NCI-H2196 (cell line): Measurements from ENCODE around the gene FBXO48.

Experiments
- DNase-seq: peaks from one replicate; lab custom pipeline; 2025; ENCODE audit not compliant: unreplicated experiment; lab: John Stamatoyannopoulos, UW

FBXO48 gene

DNA sequence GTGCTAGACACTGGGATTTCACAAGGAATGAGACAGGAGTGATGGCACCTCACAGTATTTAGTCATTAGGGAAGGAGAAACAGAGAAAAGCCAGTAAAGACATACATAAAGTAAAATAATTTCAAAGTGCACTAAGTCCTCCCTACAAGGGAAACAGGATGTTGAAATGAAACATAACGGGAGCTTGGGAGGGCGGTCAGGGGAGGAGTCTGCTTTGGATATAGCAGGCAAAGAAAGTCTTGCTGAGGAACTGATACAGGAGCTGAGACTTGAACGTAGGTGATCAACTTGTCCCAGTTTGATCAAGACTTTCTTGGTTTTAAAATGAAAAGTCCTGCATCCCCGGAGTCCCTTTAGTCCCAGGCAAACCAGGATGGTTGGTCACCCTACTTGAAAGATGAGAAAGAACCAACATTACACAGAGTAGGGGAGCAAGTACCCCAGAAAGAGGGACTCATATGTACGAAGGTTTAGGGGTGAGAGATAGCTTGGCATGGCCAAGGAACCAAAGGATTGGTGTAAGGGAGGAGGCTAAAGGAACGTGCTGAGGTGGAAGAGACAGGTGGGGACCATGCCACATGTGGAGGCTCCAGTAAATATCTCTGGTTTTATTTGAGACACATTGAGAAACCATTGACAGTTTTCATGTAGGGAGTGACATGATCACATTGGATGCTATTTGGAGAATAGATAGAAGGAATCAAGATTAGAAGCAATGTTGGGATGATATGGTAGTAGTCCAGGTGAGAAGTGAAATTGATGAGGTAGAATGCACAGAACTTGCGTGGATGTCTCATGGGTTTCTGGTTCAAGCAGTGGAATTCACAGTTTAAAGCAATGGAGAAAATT is 28.4 kb downstream of the FBXO48 start:
- no peak for DNase-seq

DNA sequence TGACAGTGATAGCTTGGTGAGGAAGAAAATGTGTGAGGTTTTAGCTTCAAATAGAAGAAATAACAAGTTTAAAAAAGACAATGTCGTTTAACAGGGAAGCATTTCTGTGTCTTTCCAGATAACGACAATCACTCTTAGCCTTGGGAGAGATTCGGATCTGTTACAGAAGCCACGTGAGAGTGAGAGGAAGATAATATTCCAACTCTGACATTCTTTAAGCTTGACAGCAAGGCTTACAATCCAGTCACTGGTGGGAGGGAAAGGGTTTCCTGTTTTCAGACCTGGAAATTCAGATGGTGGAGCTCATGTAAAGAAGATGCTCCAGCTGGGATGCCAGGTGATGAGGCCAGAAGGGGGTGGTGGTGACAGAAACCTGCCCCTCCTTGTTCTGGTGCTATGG is 30.8 kb downstream of the FBXO48 start:
- no peak for DNase-seq

DNA sequence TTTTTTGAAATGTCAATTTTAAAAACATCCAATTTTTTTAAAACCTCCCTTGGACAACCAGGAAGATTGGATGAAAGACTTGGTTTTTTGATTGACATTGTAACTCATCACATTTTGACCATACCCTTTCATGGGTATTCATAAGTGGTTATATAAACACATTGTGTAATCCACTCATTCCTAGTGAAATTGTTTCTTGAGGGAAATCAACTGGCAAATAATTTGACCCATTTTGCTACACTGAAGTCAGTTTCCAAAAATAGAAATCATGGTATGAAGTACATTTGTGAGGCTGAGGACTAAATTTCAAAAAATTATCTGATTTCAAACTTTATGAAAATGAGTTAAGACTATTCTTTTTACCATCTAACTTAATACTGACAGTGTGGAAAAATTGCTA is 31.5 kb downstream of the FBXO48 start:
- no peak for DNase-seq

DNA sequence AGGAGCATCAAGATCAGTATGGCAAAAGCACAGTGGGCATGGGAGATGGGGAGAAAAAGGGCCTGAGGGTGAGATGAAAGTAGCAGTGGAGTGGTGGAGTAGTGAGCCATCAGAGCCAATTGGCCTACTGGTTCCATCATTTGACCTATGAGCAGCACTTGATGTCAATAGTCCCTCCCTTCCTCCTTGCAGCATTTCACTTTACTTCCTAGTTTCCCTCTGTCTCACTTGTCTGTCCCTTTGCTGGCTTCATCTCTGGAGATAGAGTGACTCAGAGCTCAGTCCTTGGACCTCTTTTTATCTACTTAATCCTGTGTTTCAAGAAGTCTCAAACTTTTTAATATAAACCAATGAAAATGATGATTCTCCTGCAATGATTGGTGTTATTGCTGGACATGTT is 32.1 kb downstream of the FBXO48 start:
- DNase-seq = no peak

DNA sequence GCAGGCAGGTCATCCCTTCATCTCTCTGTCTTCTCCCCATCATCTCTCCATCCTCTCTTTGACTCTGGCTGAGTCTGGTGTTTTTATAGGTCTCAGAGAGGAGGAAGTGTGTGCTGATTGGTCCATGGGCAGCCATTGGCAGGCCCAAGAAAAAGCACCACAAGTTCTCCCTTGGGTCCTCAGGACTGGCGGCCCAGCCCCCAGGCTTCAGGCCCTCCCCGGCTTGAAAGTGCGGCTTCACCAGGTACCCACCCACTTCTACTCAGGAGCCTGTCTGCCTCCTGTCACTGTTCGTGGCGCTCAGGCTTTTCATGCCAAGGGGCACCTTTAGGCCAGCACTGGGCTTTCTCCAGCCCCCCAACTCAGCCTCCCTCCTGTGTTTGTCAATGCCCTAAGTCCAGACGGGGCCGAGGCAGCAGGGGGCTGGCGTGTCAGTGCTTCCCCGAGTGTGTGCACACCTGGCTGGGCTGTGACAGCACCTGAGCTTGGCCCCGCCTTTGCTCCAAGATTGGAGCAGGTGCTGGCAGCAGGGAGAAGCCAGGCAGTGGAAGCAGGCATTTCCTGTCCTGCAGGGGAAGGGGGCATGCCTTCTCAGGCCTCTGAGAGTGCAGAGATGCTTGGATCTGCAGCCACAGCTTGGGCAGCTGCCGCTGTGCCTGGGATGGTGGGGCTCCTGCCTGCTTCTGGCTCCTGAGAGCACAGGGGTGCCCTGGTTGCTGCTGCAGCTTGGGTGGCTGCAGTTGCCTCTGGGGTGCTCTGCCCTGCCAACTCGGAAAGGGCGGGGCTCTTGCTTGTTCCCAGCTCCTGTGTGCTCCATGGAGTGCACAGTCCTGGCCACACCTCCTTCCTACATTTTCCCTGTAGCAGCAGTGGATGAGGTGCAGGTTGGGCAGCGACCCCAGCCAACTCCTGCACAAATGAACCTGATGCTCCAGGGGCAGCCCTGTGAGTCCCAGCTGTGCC is 34.1 kb downstream of the FBXO48 start:
- no peak for DNase-seq

DNA sequence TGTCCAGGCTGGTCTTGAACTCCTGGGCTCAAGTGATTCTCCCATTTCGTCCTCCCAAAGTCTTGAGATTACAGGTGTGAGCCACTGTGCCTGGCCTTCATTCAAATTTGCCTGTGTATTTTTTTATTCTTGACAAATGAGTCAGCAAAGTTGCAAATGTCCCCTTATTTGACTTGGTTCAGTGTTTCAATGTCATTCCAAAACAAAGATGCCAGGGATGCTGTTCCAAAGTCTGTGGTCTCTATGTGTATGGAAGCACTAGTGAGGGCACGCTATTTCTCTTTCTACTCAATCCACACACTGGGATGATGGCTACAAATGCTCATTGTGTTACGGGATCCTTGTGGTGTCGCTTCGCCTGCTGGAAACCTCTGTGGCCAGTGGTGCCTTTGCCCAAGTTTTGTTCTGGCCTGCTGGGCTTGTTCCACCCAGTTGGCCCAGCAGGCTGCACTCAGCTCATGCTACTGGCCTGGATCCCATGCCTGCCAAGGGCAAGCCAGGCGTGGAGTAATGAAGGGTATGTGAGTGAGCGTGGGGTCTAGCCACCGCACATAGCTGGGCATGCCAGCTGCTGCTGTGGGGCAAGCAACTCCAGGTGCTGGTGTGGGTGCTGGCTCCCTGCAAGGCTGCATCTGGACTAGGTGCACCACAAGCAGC is 35.6 kb downstream of the FBXO48 start:
- DNase-seq = no peak

DNA sequence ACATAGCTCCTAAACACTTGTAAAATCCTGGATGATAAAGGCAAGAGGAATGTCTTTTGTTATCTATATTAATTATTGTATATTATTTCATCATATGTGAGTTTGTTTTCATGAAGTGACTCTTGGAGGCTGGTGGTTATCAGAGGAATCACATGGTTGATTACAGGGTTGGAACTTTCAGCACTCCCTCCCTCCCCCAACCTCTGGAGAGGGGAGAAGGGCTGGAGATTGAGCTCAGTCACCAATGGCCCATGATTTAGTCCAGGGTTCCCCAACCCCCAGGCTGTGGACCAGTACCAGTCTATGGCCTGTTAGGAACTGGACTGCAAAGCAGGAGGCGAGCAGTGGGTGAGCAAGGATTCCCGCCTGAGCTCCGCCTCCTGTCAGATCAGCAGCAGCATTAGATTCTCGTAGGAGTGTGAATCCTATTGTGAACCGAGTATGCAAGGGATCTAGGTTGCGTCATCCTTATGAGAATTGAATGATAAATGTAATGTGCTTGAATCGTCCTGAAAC is 37.7 kb downstream of the FBXO48 start:
- no peak for DNase-seq

DNA sequence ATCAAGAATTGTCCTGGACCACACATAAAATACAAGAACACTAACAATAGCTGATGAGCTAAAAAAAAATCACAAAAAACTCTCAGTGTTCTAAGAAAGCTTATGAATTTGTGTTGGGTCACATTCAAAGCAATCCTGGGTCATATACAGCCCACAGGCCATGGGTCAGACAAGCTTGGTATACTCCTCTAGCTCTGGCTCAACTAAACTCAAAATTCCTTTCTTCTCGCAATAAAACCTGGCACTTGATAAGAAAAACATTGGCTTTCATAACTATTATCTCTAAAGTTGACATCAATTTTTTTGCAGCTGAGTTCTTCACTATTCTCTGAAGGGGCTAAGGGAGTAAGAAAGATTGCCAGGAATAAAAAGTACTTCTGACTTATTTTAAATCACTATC is 38.3 kb downstream of the FBXO48 start:
- no peak for DNase-seq

DNA sequence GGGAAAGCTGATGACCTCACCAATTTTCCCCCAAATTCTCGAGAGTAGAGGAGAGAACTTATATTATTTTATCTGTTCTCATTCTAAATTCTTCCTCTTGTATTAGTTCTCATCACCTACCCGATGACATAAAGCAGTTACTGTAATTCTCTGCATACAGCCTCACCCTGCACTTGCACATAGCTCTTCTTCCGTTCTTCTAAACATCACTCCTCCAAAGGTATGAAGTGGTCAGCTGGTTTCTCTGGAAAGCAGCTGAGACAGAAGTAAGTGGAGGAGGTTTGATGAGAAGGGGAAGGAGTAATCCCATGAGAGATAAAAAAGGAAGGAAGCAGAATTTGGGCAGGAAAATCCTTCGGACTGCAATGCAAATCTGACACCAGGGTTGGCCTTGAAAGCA is 39.0 kb downstream of the FBXO48 start:
- no peak for DNase-seq

DNA sequence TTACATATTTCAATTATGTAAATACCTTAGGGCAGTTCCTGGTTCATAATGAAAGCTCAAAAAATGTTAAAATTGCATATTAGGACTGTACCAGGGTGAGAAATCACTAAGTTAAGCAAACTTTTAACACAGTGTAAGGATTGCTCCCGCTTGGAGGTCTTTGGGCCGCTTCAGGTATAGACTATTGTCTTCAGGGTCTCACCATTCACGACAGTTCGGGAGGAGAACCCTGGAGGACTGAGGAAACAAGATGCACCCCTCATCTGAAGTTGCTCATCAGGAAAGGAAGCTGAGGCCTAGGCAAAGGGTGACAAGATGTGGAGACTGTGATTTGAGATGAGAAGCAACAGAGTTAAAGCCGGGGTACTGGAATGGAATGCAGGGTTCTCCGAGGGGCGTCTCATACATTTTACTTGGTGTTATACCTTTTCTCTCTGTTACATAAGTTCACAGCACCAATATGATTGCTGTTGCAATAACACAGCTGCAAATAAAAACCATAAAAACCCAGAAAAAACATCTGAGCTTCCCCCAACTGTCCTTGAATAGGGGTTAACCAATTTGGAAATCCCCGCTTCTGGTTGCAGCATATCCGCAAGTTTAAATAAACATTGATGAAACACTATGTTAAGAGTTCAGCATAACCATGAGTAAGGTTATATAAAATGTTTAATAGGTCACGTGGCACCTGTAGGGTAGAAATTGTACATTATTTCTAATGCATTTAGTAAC is 40.1 kb downstream of the FBXO48 start:
- DNase-seq = no peak

DNA sequence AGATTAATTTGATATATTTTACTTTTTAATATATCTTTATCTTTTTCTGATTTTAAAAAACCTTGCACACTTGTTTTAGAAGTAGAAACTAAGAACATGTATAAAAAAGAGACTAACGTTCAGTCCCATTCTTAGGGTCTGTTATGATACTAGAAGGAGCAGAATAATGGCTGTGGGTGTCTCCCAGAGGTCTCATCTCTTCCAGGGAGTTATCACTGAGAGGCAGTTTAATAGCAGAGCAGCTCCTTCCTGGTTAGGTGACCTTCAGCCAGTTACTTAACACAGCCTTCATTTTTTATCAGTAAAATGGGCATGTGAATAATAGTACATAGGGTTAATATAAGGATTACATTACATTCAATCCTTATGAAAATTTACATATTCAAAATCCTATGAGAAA is 40.6 kb downstream of the FBXO48 start:
- DNase-seq = no peak

DNA sequence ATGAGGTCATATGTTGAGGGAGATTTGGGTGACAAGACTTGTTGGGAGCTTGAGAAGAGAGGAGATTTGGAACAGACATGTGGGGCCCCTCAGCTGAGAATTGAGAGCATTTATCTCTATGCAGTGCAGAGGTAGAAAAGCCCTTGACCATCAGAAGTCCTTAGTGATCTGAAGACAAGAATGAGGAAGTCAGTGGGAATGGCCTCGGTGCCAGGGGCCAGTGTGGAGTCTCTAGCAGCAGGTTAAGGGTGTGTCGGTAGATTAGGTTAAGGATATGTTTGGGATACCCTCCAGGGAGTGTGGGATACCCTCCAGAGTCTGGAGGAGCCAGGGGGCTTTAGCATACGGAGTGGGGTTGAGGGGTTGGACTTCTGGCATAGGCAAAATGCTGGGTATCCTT is 41.6 kb downstream of the FBXO48 start:
- DNase-seq = no peak

DNA sequence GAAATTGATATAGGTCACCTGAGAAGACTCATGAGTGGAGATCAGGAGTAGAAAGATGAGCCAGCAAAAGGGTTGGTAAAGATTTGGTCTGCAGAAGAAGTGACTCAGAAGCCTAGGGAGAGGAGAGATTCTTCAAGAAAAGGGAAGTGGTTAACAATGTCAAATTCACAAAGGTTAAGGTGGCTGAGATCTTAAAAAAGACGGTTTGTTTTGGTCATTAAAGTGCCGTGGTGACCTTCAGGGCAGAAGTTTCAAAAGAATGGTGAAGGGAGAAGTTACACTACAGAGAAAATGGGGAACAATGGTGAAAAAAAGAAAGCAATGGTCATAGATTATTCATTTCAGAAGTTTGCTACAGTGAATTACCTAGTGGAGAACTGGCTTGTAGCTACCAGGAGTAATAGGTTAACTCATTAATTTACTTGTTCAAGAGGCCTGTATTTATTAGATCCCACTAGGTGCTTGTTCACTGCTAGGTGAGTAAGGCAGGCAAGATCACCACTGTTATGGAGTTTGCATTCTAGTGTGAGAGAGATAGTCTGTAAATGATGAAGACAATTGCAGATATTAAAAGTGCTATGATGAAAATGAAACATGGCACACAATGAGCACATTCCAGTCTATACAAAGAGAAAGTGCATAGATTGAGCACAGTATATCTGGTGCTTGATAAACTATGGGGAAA is 43.0 kb downstream of the FBXO48 start:
- no peak for DNase-seq

DNA sequence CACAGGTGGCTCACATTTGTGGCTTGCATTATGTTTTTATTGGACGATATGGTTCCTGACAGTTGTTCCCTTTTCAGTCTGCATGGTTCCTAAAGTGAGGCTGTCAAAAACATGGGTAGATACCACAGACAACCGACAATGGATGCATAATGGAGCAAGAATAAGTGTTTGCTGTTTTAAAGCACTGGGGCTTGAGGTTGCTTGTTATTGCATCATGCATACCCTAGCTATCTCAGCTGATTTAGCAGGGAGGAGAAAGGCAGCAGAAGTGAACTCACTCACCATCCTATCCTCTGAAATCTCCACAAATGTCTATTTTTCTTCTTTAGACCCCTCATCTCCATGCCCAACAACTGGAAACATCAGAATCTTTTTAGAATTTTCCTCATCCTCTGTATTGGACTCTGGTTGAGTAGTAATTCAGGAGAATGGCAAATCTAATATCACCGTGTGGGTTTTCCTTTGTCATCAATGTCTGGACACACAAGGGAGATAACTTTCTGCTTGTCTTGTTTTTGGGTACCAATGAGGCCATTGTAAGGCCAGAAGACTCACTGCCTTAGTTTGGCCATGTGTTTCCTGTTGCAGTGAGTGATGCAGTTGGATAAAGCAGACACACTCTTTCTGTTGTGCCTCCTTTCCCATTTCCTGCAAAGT is 46.7 kb downstream of the FBXO48 start:
- DNase-seq = no peak

DNA sequence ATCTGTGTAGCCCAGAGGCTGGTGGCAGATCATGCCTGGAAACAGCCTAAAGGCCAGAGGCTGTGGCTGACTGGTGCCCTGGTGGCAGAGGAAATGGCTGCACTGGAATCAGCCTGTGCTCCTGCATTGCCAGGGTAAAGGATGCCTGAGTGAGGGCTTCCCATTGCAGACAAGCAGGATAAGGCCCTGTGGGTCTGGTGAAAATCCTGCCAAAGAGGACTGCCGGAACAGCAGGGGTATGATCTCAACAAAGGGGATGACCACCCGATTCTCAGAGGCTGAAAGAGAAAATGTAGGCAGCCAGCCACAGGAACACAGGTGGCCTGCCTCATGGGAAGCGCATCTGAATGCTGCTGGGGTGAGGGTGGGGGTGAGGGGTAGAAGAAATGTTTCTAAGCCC is 48.2 kb downstream of the FBXO48 start:
- no peak for DNase-seq

DNA sequence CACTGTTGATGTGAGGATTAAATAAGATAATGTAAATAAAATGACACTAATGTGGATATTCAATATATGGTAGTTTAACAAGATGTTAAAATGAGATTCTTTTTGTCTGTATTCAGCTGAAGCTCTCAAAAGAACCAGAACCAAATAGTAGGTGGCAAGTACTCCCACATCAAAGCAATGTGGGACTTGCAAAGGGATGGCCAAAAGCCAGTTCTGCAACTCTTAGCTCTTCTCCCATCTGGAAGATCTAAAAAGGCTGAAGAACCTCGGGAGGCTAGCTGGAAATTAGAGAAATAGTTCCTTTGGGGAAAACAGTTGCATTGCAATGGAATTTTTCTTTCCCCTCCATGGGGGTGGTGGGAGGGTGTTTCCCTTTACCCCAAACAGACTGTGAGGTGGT is 48.7 kb downstream of the FBXO48 start:
- no peak for DNase-seq

DNA sequence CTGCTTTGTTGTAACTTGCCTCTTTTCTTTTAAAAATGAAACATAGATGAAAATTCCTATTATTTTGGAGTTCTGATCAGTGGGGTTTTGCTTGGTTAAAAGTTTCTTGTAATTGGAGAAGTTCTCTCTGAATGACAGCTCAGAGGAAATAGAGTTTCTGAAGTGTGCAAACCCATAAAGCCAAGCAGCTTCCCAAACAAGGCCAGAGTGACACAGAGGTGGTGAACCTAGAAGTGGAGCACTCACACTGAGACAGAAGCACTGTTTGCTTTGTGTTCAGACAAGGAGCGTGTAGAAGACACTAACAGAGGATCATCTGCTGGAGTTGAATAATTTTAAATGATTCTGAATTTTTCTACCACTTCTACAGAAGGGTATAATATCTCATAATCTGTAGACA is 49.2 kb downstream of the FBXO48 start:
- no peak for DNase-seq

DNA sequence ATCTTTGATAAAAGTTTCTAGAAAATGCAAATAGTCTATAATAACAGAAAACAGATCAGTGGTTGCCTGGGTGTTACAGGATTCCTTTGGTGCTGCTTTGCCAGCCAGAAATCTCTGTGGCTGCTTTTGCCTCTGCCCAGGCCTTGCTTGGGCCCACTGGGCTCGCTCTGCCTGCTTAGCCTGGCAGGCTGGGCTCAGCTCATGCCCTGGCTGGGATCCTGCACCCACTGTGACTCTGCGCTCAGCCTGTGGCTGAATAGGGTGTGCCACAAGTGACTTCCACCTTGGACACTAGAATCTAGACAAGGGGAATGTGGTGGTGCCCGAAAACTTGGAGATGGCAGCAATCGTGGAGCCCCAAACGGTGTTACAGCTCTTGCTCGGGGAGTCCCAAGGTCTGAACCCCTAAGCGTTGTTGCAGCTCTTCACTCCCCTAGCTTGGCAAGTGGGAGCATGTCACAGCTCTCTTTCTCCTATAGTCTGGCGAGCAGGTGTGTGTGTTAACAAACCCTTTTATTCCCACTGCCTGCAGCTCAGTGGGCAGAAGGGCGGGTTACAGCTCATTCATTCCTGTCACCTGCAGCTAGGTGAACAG is 50.9 kb downstream of the FBXO48 start:
- DNase-seq = no peak

DNA sequence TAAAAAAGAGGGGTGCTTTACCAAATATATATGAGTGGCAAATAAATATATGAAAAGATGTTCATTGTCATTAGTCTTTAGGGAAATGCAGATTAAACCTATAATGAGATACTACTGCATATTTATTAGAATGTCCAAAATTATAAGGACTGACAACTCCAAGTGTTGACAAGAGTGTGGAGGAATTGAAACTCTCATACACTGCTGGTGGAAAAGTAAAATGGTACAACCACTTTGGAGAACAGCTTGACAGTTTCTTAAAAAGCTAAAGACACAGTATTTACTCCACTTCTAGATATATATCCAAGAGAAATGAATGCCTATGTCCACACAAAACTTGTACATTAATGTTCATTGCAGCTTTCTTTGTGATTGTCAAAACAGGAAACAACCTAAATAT is 51.6 kb downstream of the FBXO48 start:
- DNase-seq = no peak
